Osteoblast (primary cell): ENCODE measurements around the gene RFFL. TPM values are rescaled to one million over a fixed set of nuclear protein-coding genes. Genes with fewer than 3 reads are reported as not detected.

ENCODE experiments used
- DNase-seq: peaks from one replicate; pipeline ENCODE4 v3.0.0; 2011; ENCODE audit warnings: low spot score, mixed read lengths; ENCODE audit not compliant: insufficient read length; ENCODE audit errors: missing footprints
- H2AFZ ChIP-seq: 2 replicates; pipeline ENCODE4 v1.6.0; 2011; ENCODE audit warnings: mild to moderate bottlenecking, low read length
- H3K27ac ChIP-seq: 2 replicates; pipeline ENCODE4 v1.5.1; 2011; ENCODE audit warnings: mild to moderate bottlenecking, low read depth, low read length, moderate library complexity
- H3K27me3 ChIP-seq: 2 replicates; pipeline ENCODE4 v1.6.0; 2012; ENCODE audit warnings: mild to moderate bottlenecking, control low read depth, inconsistent platforms, low read length, moderate library complexity; ENCODE audit not compliant: insufficient read depth
- H3K36me3 ChIP-seq: 2 replicates; pipeline ENCODE4 v1.5.1; 2011; ENCODE audit warnings: mild to moderate bottlenecking, low read length, control low read depth, moderate library complexity; ENCODE audit not compliant: insufficient read depth
- H3K4me1 ChIP-seq: 2 replicates; pipeline ENCODE4 v1.5.1; 2011; ENCODE audit warnings: mild to moderate bottlenecking, low read length, control low read depth, moderate library complexity; ENCODE audit not compliant: insufficient read depth
- H3K4me2 ChIP-seq: 2 replicates; pipeline ENCODE4 v1.6.0; 2011; ENCODE audit warnings: mild to moderate bottlenecking, low read length; ENCODE audit not compliant: insufficient read depth
- H3K4me3 ChIP-seq: fragments of 200-600 bp; sonication (generic); 3 replicates; pipeline ENCODE4 v1.5.1; 2012; ENCODE audit warnings: mild to moderate bottlenecking, low read length, inconsistent platforms; ENCODE audit not compliant: insufficient read depth
- H3K79me2 ChIP-seq: 2 replicates; pipeline ENCODE4 v1.6.0; 2012; ENCODE audit warnings: mild to moderate bottlenecking, low read length, control low read depth, inconsistent platforms; ENCODE audit not compliant: insufficient read depth
- H3K9me3 ChIP-seq: 2 replicates; pipeline ENCODE4 v1.5.1; 2011; ENCODE audit warnings: low read depth, low read length, control low read depth
- H4K20me1 ChIP-seq: 2 replicates; pipeline ENCODE4 v1.6.0; 2012; ENCODE audit warnings: mild to moderate bottlenecking, low read length, control low read depth; ENCODE audit not compliant: insufficient read depth
- small RNA-seq: library from RNA; depleted of rRNA; stranded (forward); fragments of <200 nt; gene quantifications from one replicate; pipeline ENCODE3, GENCODE V24; 2012
- total RNA-seq: library from RNA; depleted of rRNA; stranded (reverse); fragments of >200 nt; gene quantifications from 2 replicates; pipeline ENCODE4 v1.2.3, GENCODE V29; 2012
- TF ChIP-seq, protein P1 (sequence below): IDR thresholded peaks from 2 replicates; pipeline ENCODE4 v1.5.1; 2011; ENCODE audit warnings: mild to moderate bottlenecking, low read depth, low read length, moderate library complexity; ENCODE audit errors: extremely low read depth

The RFFL gene
- total RNA-seq, 1 donor: 15.2 TPM

DNA sequence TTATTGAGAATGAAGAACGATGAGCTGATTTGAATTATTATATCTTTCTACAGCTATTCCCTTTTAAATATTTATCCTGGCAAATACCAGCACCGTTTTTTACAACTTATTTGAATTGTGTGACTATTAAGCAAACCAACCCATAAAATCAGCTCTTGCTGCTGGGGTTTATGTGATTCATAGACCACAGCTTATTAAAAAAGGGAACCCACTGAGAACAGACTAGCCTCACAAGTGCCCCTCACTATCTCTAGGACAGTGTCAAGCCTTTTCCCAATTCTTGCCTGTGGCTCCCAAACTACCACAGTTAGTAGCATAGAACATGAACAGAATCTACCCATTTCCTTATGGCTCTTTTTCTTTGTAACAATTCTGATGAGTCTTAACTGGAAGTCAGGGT is 89.3 kb downstream of the RFFL start:
- TF ChIP-seq, protein P1, sequence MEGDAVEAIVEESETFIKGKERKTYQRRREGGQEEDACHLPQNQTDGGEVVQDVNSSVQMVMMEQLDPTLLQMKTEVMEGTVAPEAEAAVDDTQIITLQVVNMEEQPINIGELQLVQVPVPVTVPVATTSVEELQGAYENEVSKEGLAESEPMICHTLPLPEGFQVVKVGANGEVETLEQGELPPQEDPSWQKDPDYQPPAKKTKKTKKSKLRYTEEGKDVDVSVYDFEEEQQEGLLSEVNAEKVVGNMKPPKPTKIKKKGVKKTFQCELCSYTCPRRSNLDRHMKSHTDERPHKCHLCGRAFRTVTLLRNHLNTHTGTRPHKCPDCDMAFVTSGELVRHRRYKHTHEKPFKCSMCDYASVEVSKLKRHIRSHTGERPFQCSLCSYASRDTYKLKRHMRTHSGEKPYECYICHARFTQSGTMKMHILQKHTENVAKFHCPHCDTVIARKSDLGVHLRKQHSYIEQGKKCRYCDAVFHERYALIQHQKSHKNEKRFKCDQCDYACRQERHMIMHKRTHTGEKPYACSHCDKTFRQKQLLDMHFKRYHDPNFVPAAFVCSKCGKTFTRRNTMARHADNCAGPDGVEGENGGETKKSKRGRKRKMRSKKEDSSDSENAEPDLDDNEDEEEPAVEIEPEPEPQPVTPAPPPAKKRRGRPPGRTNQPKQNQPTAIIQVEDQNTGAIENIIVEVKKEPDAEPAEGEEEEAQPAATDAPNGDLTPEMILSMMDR: no peak
- Histone ChIP-seq H3K4me2 (no peak overlapping the region), H4K20me1 (no peaks in the 10 kb centered on the region), H3K4me1 (no peaks in the 10 kb centered on the region), H3K27ac (no peak overlapping the region), H3K79me2 (no peaks in the 10 kb centered on the region), H2AFZ (no peak overlapping the region), H3K4me3 (no peak overlapping the region), H3K27me3 (no peaks in the 10 kb centered on the region), H3K36me3 (peaks cover under 1% of the 10 kb centered on the region), H3K9me3 (no peaks in the 10 kb centered on the region)
- no peak for DNase-seq

DNA sequence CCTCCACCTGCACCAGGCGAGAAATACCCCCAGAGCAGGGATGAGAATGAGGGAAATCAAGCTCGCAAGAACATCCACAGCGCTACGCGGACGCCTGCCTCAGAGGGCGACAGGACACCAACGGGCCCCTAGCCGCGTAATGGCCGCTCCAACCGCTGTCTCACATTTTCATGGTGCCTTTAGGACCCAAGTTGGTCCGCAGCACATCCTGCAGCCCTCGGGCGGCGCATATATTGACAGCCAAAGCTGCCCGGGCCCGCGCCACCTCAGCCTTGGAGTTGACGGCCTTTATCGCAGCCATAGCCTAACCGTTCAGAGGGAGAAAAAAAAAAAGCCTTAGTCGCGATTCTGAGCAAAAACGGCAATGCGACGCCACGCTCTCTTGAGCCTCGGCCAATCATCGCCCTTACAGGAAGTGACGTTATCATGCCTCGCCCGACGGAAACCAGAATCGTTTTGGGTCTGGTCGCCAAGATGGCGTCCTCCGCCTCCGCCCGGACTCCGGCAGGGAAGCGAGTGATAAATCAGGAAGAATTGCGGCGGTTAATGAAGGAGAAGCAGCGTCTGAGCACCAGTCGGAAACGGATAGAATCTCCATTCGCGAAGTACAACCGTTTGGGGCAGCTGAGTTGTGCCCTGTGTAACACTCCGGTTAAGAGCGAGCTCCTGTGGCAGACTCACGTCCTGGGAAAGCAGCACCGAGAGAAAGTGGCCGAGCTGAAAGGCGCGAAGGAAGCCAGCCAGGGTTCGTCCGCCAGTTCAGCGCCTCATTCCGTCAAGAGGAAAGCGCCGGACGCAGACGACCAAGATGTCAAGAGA is 102.2 kb downstream of the RFFL start, which contains the start of the genes CCT6B and ZNF830:
TSS of gene CCT6B (minus strand) at position 368 of the 819 bp plus-strand sequence. CDS start at position 301, 67 bp downstream.
TSS of gene ZNF830 (plus strand) at position 448 of the 819 bp plus-strand sequence. CDS start at position 475, 27 bp downstream.
- H3K27me3 ChIP-seq: no peaks in the 10 kb centered on the region
- DNase-seq: peak; percentile 91
- TF ChIP-seq, protein P1: no peak
- H4K20me1 ChIP-seq: no peaks in the 10 kb centered on the region
- peaks cover 15% of the 10 kb centered on the region for H3K4me1 ChIP-seq
- H3K27ac ChIP-seq: peak within 1 kb of the TSS; percentile 94
- peaks cover 6% of the 10 kb centered on the region for H3K36me3 ChIP-seq
- H3K9me3 ChIP-seq: no peaks in the 10 kb centered on the region
- peak within 1 kb of the TSS; percentile 92 for H3K4me2 ChIP-seq
- H2AFZ ChIP-seq: peak within 1 kb of the TSS; percentile 93
- peaks cover 22% of the 10 kb centered on the region for H3K79me2 ChIP-seq
- peak within 1 kb of the TSS; percentile 84 for H3K4me3 ChIP-seq

DNA sequence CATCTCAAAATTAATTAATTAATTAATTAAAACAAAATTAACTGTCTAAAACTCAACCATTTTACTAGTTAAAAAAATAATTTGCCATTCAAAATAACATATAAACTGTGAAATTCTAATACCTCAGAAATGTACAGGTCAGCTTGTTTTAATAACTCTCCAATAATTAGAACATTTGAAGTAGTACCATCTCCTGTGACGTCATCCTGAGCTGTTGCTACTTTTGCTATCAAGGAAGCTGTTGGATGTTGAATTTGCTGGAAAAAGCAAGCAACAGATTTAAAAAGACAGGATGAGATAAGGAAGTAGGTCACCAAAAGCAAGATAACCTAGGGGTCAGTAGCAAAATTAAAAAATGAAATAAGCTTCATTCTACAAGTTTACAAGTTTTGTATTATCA is 105.1 kb downstream of the RFFL start:
- no peaks in the 10 kb centered on the region for H3K9me3 ChIP-seq
- no peak overlapping the region for H3K4me3 ChIP-seq
- no peak for DNase-seq
- H3K27ac ChIP-seq: no peak overlapping the region
- H3K36me3 ChIP-seq: no peaks in the 10 kb centered on the region
- no peaks in the 10 kb centered on the region for H4K20me1 ChIP-seq
- H3K4me2 ChIP-seq: no peak overlapping the region
- TF ChIP-seq, protein P1: no peak
- peaks cover 15% of the 10 kb centered on the region for H3K4me1 ChIP-seq
- no peak overlapping the region for H2AFZ ChIP-seq
- H3K79me2 ChIP-seq: peaks cover 21% of the 10 kb centered on the region
- H3K27me3 ChIP-seq: no peaks in the 10 kb centered on the region

Small RNA genes within 50 kb of the gene (small RNA-seq; reads per million reads assigned to genes)
- gene AC004223.1 (not detected), gene RNU6-840P (not detected)

Other genes starting within 250 kb of the RFFL start
- gene CCT6B, start 102.2 kb downstream of the RFFL start, total RNA-seq: 5.9 and 6.2 TPM in 2 replicates
- 9.4 and 10.5 TPM in 2 replicates for gene ZNF830, start 102.2 kb downstream of the RFFL start, total RNA-seq
- 22.1 and 26.1 TPM in 2 replicates for gene LIG3, start 83.2 kb downstream of the RFFL start, total RNA-seq
- 14.8 and 19.7 TPM in 2 replicates for gene RAD51D, start 56.2 kb upstream of the RFFL start, total RNA-seq
- gene FNDC8, start 57.9 kb upstream of the RFFL start, total RNA-seq: not detected in 2 replicates
- gene NLE1, start 78.6 kb upstream of the RFFL start, total RNA-seq: 13.3 and 15.6 TPM in 2 replicates
- gene UNC45B, start 84.1 kb upstream of the RFFL start, total RNA-seq: not detected in 2 replicates
- not detected in 2 replicates for gene SLC35G3, start 130.7 kb upstream of the RFFL start, total RNA-seq
- gene SLFN5, start 179.4 kb upstream of the RFFL start, total RNA-seq: 184 and 211 TPM in 2 replicates